Cardiac muscle cell (in vitro differentiated cells and primary cell): ENCODE results near the gene BCL11A. TPM values are rescaled to one million over a fixed set of nuclear protein-coding genes. Genes with fewer than 3 reads are reported as not detected.

Source experiments
- DNase-seq, 2 donors: peaks; one replicate each; pipeline versions ENCODE4 v3.0.0 to v3.0.0-alpha.2; 2010 to 2017; ENCODE audit warnings: low read depth in 1 of 2, low spot score in 1 of 2
- H3K27ac ChIP-seq: fragments of 200-600 bp; sonication (generic); 2 replicates; pipeline ENCODE4 v1.5.1; 2016
- H3K27me3 ChIP-seq: fragments of 200-600 bp; sonication (generic); 2 replicates; pipeline ENCODE4 v1.6.0; 2016; ENCODE audit warnings: control low read depth
- H3K36me3 ChIP-seq: fragments of 200-600 bp; sonication (generic); 2 replicates; pipeline ENCODE4 v1.5.1; 2016; ENCODE audit warnings: control low read depth
- H3K4me1 ChIP-seq: fragments of 200-600 bp; sonication (generic); 2 replicates; pipeline ENCODE4 v1.8.1; 2017; ENCODE audit warnings: low read depth, mild to moderate bottlenecking, mixed run types
- H3K4me3 ChIP-seq: fragments of 200-600 bp; sonication (generic); 2 replicates; pipeline ENCODE4 v1.5.1; 2016; ENCODE audit warnings: mild to moderate bottlenecking
- H3K9me3 ChIP-seq: fragments of 200-600 bp; sonication (generic); 2 replicates; pipeline ENCODE4 v1.5.1; 2017; ENCODE audit warnings: low read depth, mild to moderate bottlenecking, control low read depth
- polyA plus RNA-seq: library from polyadenylated mRNA; unstranded; fragments of >200 nt; fragmentation: Nextera tagmentation; extraction: Ambion mirVana; gene quantifications from 2 replicates; pipeline ENCODE4 v1.2.1, GENCODE V29; 2016
- total RNA-seq: library from RNA; depleted of rRNA; stranded (reverse); fragments of >200 nt; gene quantifications from 2 replicates; pipeline ENCODE4 v1.2.3, GENCODE V29; 2016
- TF ChIP-seq, protein P1 (sequence below): IDR thresholded peaks from 2 replicates; pipeline ENCODE4 v1.5.1; 2012; ENCODE audit warnings: low read depth, mild to moderate bottlenecking, low read length

The BCL11A gene
- total and polyA plus RNA-seq, 2 experiments from 2014 or later = 15.7 to 19.8 TPM

DNA sequence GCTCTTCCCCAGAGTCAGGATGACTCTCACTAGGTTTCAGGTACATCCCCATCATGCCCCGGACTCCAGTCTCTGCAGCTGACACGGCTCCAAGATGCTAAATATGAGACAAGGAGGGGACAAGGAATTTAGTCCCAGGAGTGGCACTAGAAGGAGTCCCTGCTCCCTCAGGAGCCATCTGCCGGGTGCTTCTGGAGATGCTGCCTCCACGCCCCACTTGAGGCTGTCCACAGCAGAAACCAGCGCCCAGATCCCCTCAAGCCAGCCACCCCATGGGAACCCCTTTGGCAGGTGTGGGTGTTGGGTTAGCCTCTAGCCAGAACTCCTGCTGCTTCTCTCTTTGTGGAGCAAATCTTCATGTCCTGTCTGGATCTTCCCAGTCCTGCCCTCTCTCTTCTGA, 40.3 kb downstream of the BCL11A start:
- Histone ChIP-seq H3K27me3 (no peaks in the 10 kb centered on the region), H3K4me1 (peaks cover 10% of the 10 kb centered on the region), H3K9me3 (no peaks in the 10 kb centered on the region), H3K36me3 (no peaks in the 10 kb centered on the region), H3K27ac (no peak overlapping the region), H3K4me3 (no peak overlapping the region)
- TF ChIP-seq, protein P1, sequence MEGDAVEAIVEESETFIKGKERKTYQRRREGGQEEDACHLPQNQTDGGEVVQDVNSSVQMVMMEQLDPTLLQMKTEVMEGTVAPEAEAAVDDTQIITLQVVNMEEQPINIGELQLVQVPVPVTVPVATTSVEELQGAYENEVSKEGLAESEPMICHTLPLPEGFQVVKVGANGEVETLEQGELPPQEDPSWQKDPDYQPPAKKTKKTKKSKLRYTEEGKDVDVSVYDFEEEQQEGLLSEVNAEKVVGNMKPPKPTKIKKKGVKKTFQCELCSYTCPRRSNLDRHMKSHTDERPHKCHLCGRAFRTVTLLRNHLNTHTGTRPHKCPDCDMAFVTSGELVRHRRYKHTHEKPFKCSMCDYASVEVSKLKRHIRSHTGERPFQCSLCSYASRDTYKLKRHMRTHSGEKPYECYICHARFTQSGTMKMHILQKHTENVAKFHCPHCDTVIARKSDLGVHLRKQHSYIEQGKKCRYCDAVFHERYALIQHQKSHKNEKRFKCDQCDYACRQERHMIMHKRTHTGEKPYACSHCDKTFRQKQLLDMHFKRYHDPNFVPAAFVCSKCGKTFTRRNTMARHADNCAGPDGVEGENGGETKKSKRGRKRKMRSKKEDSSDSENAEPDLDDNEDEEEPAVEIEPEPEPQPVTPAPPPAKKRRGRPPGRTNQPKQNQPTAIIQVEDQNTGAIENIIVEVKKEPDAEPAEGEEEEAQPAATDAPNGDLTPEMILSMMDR = no peak
- DNase-seq = no peak

DNA sequence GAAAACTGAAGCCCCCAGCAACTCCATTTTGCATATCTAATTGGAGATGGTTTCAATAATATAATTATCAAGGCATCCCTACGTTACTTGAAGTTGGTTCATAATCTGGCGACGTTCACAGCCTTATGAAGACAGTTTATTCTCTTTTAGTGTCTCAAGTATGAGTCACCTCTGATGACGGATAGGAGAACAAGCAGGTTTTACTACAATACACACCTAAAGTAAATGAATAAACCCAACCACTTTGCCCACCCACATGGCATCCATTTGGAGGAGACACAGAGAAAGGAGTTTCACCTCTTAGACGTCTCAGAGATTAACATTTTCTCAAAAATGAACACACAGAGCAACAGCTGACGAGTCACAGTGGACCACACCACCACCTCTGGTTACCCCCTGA, 40.8 kb downstream of the BCL11A start:
- Histone ChIP-seq H3K27me3 (no peaks in the 10 kb centered on the region), H3K4me1 (peaks cover 10% of the 10 kb centered on the region), H3K9me3 (no peaks in the 10 kb centered on the region), H3K27ac (no peak overlapping the region), H3K36me3 (no peaks in the 10 kb centered on the region), H3K4me3 (no peak overlapping the region)
- DNase-seq = no peak
- TF ChIP-seq, protein P1 = no peak

DNA sequence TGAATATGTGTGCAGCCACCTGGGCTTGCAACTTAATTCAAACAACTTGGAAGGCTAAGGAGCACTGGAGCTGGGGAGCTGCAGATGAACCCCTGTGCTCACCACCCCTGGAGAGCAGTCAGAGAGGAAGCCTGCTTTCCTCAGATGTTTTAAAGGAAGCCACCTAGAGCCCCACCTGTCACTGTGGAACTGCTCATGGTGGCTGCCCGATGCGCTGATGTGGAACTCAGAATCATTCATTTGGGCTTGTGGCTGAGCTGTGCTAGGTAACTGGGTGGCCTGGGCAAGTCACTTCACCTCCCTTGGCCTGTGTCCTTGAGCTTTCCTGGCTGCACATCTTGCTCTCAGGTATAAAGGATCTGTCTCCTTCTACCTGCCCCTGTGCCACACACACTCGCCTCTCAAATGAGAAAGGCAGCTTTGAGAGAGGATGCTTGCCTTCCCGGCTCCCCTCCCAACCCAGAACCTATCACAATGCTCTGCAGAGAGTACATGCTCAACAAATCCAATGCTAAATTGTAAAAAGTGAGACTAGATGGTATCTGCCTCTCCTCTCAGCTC, 41.3 kb downstream of the BCL11A start:
- no peaks in the 10 kb centered on the region for H3K9me3 ChIP-seq
- peaks cover 10% of the 10 kb centered on the region for H3K4me1 ChIP-seq
- DNase-seq = no peak
- H3K27ac ChIP-seq = no peak overlapping the region
- TF ChIP-seq, protein P1 = no peak
- H3K36me3 ChIP-seq = no peaks in the 10 kb centered on the region
- no peak overlapping the region for H3K4me3 ChIP-seq
- no peaks in the 10 kb centered on the region for H3K27me3 ChIP-seq

DNA sequence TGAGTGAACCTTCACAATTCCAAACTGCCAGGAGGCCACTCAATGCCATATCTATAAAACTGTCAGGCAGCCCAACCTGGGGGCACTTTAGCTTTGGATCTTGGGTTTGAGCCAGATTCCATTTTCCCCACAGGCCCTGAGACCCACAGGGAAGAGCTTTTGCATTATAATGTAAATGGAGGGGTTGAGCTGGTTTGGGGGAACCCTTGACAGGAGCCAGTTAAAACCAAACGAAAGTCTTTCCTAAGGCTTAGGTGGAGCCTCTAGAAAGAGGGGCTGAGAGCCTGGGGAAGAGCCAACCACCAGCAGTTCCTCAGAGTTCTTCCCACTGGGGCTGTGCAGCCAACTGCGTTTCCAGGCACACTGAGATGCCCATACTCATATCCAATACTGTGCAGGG, 42.7 kb downstream of the BCL11A start:
- H3K4me1 ChIP-seq = peaks cover 10% of the 10 kb centered on the region
- H3K27ac ChIP-seq = no peak overlapping the region
- H3K9me3 ChIP-seq = no peaks in the 10 kb centered on the region
- H3K4me3 ChIP-seq = no peak overlapping the region
- DNase-seq = no peak
- H3K36me3 ChIP-seq = no peaks in the 10 kb centered on the region
- TF ChIP-seq, protein P1 = no peak
- H3K27me3 ChIP-seq = no peaks in the 10 kb centered on the region

DNA sequence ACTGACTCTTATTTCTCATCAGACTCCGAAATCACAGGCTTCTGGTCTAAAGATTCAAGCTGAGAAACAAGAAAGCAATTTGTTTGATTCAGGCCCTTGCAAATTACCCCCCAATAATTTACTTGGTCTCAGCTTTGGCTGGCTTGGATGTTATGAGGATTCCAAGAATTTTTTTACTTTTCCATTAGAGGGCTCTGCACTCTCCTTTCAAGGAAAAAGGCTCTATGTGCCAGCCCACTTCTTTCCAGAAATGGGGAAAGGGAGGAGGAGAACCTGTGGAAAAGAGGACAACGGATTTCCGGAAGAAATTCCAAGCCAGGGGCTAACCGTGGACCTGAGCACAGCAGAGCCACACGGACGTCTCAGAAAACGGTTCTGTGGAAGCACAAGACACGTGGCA, 44.4 kb downstream of the BCL11A start:
- Histone ChIP-seq H3K36me3 (no peaks in the 10 kb centered on the region), H3K9me3 (no peaks in the 10 kb centered on the region), H3K4me1 (peaks cover 8% of the 10 kb centered on the region), H3K27ac (no peak overlapping the region), H3K27me3 (no peaks in the 10 kb centered on the region), H3K4me3 (no peak overlapping the region)
- no peak for DNase-seq
- TF ChIP-seq, protein P1 = no peak

DNA sequence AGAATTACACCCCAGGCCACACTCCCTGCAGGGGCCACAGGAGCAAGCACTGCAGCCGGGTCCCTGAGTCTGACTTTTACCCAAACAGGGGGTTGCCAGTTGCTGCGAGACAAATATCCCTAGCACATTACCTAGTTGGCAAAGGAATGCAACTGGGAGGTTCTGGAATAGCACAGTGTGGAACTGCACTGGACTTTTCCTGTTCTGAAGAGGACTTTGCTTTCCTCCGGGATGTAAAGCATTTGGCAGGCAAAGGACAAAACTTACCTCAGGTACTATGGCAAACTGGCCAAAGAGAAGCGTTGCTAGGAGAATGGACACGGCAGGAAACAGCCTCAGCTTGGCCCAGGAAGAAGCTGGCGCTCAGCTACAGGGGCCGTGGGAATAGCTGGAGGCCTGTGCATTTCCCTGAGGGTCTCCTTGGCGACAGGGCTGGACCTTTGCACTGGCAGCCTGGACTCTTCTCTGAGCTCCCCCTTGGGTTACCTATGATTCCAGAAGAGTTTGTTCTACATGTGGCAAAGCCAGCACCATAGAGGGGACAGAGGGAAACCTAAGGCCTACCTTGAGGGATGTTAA, 45.0 kb downstream of the BCL11A start:
- no peaks in the 10 kb centered on the region for H3K9me3 ChIP-seq
- peaks cover 8% of the 10 kb centered on the region for H3K4me1 ChIP-seq
- no peak overlapping the region for H3K27ac ChIP-seq
- no peak for DNase-seq
- TF ChIP-seq, protein P1 = no peak
- no peaks in the 10 kb centered on the region for H3K27me3 ChIP-seq
- H3K4me3 ChIP-seq = no peak overlapping the region
- no peaks in the 10 kb centered on the region for H3K36me3 ChIP-seq
